ES-I3 (cell line): ENCODE data around the gene DHRS13.
"Not testable (repeated sequence)": the region's sequence is repeated elsewhere in the genome, so short reads cannot be mapped to it uniquely, and the experiment has no call there.

ENCODE experiments used
- H3K36me3 ChIP-seq: 2 replicates; pipeline ENCODE4 v1.6.1; 2013; ENCODE audit warnings: mild to moderate bottlenecking, low read length, control low read depth, moderate library complexity; ENCODE audit not compliant: insufficient read depth
- H3K4me1 ChIP-seq: 2 replicates; pipeline ENCODE4 v1.6.1; 2013; ENCODE audit warnings: mild to moderate bottlenecking, control low read depth, low read length; ENCODE audit not compliant: insufficient read depth
- H3K9ac ChIP-seq: 2 replicates; pipeline ENCODE4 v1.6.1; 2013; ENCODE audit warnings: low read depth, mild to moderate bottlenecking, low read length, moderate library complexity
- H3K9me3 ChIP-seq: 2 replicates; pipeline ENCODE4 v1.6.1; 2013; ENCODE audit warnings: mild to moderate bottlenecking, low read length, moderate library complexity; ENCODE audit not compliant: control insufficient read depth, insufficient read depth

Gene DHRS13

GRCh38 chr17:28917465-28917864 is 14.6 kb upstream of the DHRS13 start:
- Histone ChIP-seq H3K9me3 (no peaks in the 10 kb centered on the region), H3K36me3 (peaks cover 76% of the 10 kb centered on the region), H3K9ac (no peak overlapping the region), H3K4me1 (no peaks in the 10 kb centered on the region)

GRCh38 chr17:28917029-28917428 is 14.2 kb upstream of the DHRS13 start:
- Histone ChIP-seq H3K36me3 (peaks cover 73% of the 10 kb centered on the region), H3K9ac (no peak overlapping the region), H3K4me1 (no peaks in the 10 kb centered on the region)

GRCh38 chr17:28916302-28916934 is 13.5 kb upstream of the DHRS13 start:
- Histone ChIP-seq H3K4me1 (no peaks in the 10 kb centered on the region), H3K9ac (no peak overlapping the region), H3K36me3 (peaks cover 73% of the 10 kb centered on the region), H3K9me3 (no peaks in the 10 kb centered on the region)

More at GRCh38 chr17:28917029-28917428, 14.2 kb upstream of the DHRS13 start:
- H3K9me3 ChIP-seq: no peaks in the 10 kb centered on the region

- no peak overlapping the region for H3K9ac ChIP-seq
- H3K36me3 ChIP-seq: peaks cover 78% of the 10 kb centered on the region
- H3K4me1 ChIP-seq: peaks cover 7% of the 10 kb centered on the region; the same call in 1 of the 2 replicates
- H3K9me3 ChIP-seq: no peaks in the 10 kb centered on the region
Measured at GRCh38 chr17:28912938-28913333, 10.1 kb upstream of the DHRS13 start.

- no peak overlapping the region for H3K9ac ChIP-seq
- peaks cover 7% of the 10 kb centered on the region; the same call in 1 of the 2 replicates for H3K4me1 ChIP-seq
- H3K36me3 ChIP-seq: peaks cover 78% of the 10 kb centered on the region
- H3K9me3 ChIP-seq: no peaks in the 10 kb centered on the region
Measured at GRCh38 chr17:28912281-28912937, 9.5 kb upstream of the DHRS13 start.

GRCh38 chr17:28911411-28912045 is 8.6 kb upstream of the DHRS13 start:
- H3K9ac ChIP-seq: no peak overlapping the region
- peaks cover 79% of the 10 kb centered on the region for H3K36me3 ChIP-seq
- H3K9me3 ChIP-seq: no peaks in the 10 kb centered on the region
- H3K4me1 ChIP-seq: peaks cover 7% of the 10 kb centered on the region; the same call in 1 of the 2 replicates

GRCh38 chr17:28910534-28910933 is 7.7 kb upstream of the DHRS13 start:
- H3K36me3 ChIP-seq: peaks cover 78% of the 10 kb centered on the region
- peaks cover 7% of the 10 kb centered on the region; the same call in 1 of the 2 replicates for H3K4me1 ChIP-seq
- H3K9ac ChIP-seq: no peak overlapping the region
- no peaks in the 10 kb centered on the region for H3K9me3 ChIP-seq

- Histone ChIP-seq H3K4me1 (peaks cover 7% of the 10 kb centered on the region; the same call in 1 of the 2 replicates), H3K36me3 (peaks cover 64% of the 10 kb centered on the region), H3K9me3 (no peaks in the 10 kb centered on the region), H3K9ac (no peak overlapping the region)
Measured at GRCh38 chr17:28908640-28909167, 5.8 kb upstream of the DHRS13 start.

- Histone ChIP-seq H3K9ac (no peak overlapping the region), H3K4me1 (peaks cover 7% of the 10 kb centered on the region; the same call in 1 of the 2 replicates), H3K9me3 (no peaks in the 10 kb centered on the region), H3K36me3 (peaks cover 57% of the 10 kb centered on the region)
Measured at GRCh38 chr17:28907709-28908475, 5.0 kb upstream of the DHRS13 start.

GRCh38 chr17:28906706-28907438 is 4.0 kb upstream of the DHRS13 start:
- Histone ChIP-seq H3K9me3 (no peaks in the 10 kb centered on the region), H3K4me1 (peaks cover 7% of the 10 kb centered on the region; the same call in 1 of the 2 replicates), H3K36me3 (peaks cover 54% of the 10 kb centered on the region), H3K9ac (no peak overlapping the region)

GRCh38 chr17:28906276-28906675 is 3.4 kb upstream of the DHRS13 start:
- Histone ChIP-seq H3K4me1 (peaks cover 13% of the 10 kb centered on the region), H3K9ac (no peak overlapping the region), H3K36me3 (peaks cover 48% of the 10 kb centered on the region), H3K9me3 (no peaks in the 10 kb centered on the region)

GRCh38 chr17:28904800-28905199 is 1.9 kb upstream of the DHRS13 start:
- no peaks in the 10 kb centered on the region for H3K9me3 ChIP-seq
- H3K4me1 ChIP-seq: peaks cover 8% of the 10 kb centered on the region; the same call in 1 of the 2 replicates
- H3K36me3 ChIP-seq: peaks cover 35% of the 10 kb centered on the region
- H3K9ac ChIP-seq: no peak overlapping the region

GRCh38 chr17:28903546-28903841 is 615 bp upstream of the DHRS13 start:
- H3K9ac ChIP-seq: not testable (repeated sequence)
- peaks cover 24% of the 10 kb centered on the region for H3K36me3 ChIP-seq

More at GRCh38 chr17:28903546-28903841, 615 bp upstream of the DHRS13 start:
- H3K9me3 ChIP-seq, H3K4me1 ChIP-seq: not testable (repeated sequence)
